Psoas muscle (tissue), 8 donors: Measurements from ENCODE around the gene CAMTA1. TPM values are rescaled to one million over a fixed set of nuclear protein-coding genes. Genes with fewer than 3 reads are reported as not detected.

Source experiments
- ATAC-seq, 4 donors: fragments of 200-7000 bp; cut with Tn5 transposase; one replicate each; pipeline ENCODE4 v1.9.1; 2020; ENCODE audit warnings: moderate library complexity in 3 of 4, mild to moderate bottlenecking in 2 of 4
- DNase-seq, 2 donors: peaks; one replicate each; pipeline ENCODE4 v3.0.0-alpha.2; 2020
- H3K27ac ChIP-seq: fragments of 200-600 bp; one replicate; pipeline ENCODE4 v1.8.0; 2022
- H3K27me3 ChIP-seq, 3 donors: fragments of 200-600 bp in 1 of 3; one replicate each; pipeline versions ENCODE4 v1.6.1 to v1.8.0; 2013 to 2022; ENCODE audit warnings: low read length in 2 of 3, mild to moderate bottlenecking in 2 of 3, moderate library complexity in 1 of 3; ENCODE audit not compliant: insufficient read depth in 3 of 3
- H3K36me3 ChIP-seq, 2 donors: fragments of 200-600 bp in 1 of 2; one replicate each; pipeline versions ENCODE4 v1.6.1 to v1.8.0; 2013 to 2022; ENCODE audit warnings: low read depth in 1 of 2, mild to moderate bottlenecking in 1 of 2, moderate library complexity in 1 of 2; ENCODE audit not compliant: insufficient read depth in 1 of 2
- H3K4me1 ChIP-seq: fragments of 200-600 bp; one replicate; pipeline ENCODE4 v1.8.0; 2022
- H3K4me3 ChIP-seq: fragments of 200-600 bp; one replicate; pipeline ENCODE4 v1.8.0; 2022; ENCODE audit warnings: mild to moderate bottlenecking
- H3K9me3 ChIP-seq: fragments of 200-600 bp; one replicate; pipeline ENCODE4 v1.8.0; 2022
- WGBS, 3 donors: extraction: QIAGEN DNeasy Blood & Tissue Kit; methylation state at CpG; one replicate each; pipeline versions ENCODE4 v1.1.6 to v1.1.7; 2013; 5-methylcytosine and 5-hydroxymethylcytosine counted together
- intact Hi-C, 2 donors: fragments of 100-400 bp; cut with DNase I; formaldehyde crosslinking; loops; one replicate each; pipeline versions ENCODE4 v1.11.0 to v1.14.2; 2022
- polyA plus RNA-seq, 3 donors: library from polyadenylated mRNA; stranded (reverse); fragments of 200-250 nt; gene quantifications; one replicate each; pipeline ENCODE4 v1.2.3, GENCODE V29; 2013
- total RNA-seq, 4 donors: library from RNA; stranded (reverse); fragmentation: NEBNext Ultra II Directional in 2 of 4; extraction: Animal tissue kit (Norgen Biotek cat#: 25700) in 2 of 4; gene quantifications; one replicate each; pipeline versions ENCODE4 v1.2.1 to v1.2.4, GENCODE V29; 2021 to 2023
- TF ChIP-seq, protein P1 (sequence below): fragments of 200-600 bp; IDR thresholded peaks from one replicate; pipeline ENCODE4 v1.8.0; 2022; ENCODE audit warnings: antibody characterized with exemption
- donor health status: healthy with polysubstance abuse.
- donor health status: DM: no; HTN: no; CAD: no; lungs with moderate emphysema.
- donor health status: Bipolar disorder and iron deficiency.
- donor health status: healthy.
- donor health status: DM: yes; HTN: yes; CAD: no.
- donor health status: DM: no; HTN: no; CAD: no.
- donor health status: DM: no; HTN: no; CAD: no.
- donor health status: DM: yes; HTN: yes; CAD: no.

Gene CAMTA1
- total and polyA plus RNA-seq, 7 donors = 64.6 to 206 (median 76.5) TPM

- H3K27ac ChIP-seq = no peak overlapping the region
- H3K4me1 ChIP-seq = no peaks in the 10 kb centered on the region
- peaks cover 0 to 1% (median 0%) of the 10 kb centered on the region in 3 donors for H3K27me3 ChIP-seq
- no peak overlapping the region for H3K4me3 ChIP-seq
- TF ChIP-seq, protein P1, sequence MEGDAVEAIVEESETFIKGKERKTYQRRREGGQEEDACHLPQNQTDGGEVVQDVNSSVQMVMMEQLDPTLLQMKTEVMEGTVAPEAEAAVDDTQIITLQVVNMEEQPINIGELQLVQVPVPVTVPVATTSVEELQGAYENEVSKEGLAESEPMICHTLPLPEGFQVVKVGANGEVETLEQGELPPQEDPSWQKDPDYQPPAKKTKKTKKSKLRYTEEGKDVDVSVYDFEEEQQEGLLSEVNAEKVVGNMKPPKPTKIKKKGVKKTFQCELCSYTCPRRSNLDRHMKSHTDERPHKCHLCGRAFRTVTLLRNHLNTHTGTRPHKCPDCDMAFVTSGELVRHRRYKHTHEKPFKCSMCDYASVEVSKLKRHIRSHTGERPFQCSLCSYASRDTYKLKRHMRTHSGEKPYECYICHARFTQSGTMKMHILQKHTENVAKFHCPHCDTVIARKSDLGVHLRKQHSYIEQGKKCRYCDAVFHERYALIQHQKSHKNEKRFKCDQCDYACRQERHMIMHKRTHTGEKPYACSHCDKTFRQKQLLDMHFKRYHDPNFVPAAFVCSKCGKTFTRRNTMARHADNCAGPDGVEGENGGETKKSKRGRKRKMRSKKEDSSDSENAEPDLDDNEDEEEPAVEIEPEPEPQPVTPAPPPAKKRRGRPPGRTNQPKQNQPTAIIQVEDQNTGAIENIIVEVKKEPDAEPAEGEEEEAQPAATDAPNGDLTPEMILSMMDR = no peak
- H3K36me3 ChIP-seq = no peaks in the 10 kb centered on the region
- ATAC-seq (no peak), DNase-seq (no peak)
- intact Hi-C loops = loop anchor here (2.0 to 10.0 kb wide), 3 partner anchors 87 to 239 kb away; no protein-coding TSS in a partner anchor
- no peaks in the 10 kb centered on the region for H3K9me3 ChIP-seq
- 70 to 74% (median 72%) methylated on average over 6 of the region's 6 CpGs for WGBS, 3 donors
These were observed 881.0 kb downstream of the CAMTA1 start for GRCh38 chr1:7666249-7666648.

GRCh38 chr1:7667159-7667558 lies 881.9 kb downstream of the CAMTA1 start:
- intact Hi-C loops = loop anchor here (1.0 to 10.0 kb wide), 4 partner anchors 85 to 238 kb away; no protein-coding TSS in a partner anchor
- no peak overlapping the region for H3K27ac ChIP-seq
- no peaks in the 10 kb centered on the region for H3K9me3 ChIP-seq
- no peaks in the 10 kb centered on the region for H3K36me3 ChIP-seq
- ATAC-seq (peak in 1 of 4 donors; percentile 5), DNase-seq (no peak)
- no peaks in the 10 kb centered on the region for H3K4me1 ChIP-seq
- TF ChIP-seq, protein P1 = no peak
- 79 to 82% (median 80%) methylated on average over 11 of the region's 11 CpGs for WGBS, 3 donors
- H3K27me3 ChIP-seq = no peaks in the 10 kb centered on the region
- H3K4me3 ChIP-seq = no peak overlapping the region

GRCh38 chr1:7667625-7668218 lies 882.5 kb downstream of the CAMTA1 start:
- TF ChIP-seq, protein P1 = peak; percentile 100
- Histone ChIP-seq H3K36me3 (no peaks in the 10 kb centered on the region), H3K4me3 (no peak overlapping the region), H3K27ac (no peak overlapping the region), H3K4me1 (no peaks in the 10 kb centered on the region), H3K27me3 (no peaks in the 10 kb centered on the region), H3K9me3 (no peaks in the 10 kb centered on the region)
- 21 to 27% (median 24%) methylated on average over 11 of the region's 11 CpGs for WGBS, 3 donors
- peak; percentile 91 to 93 for DNase-seq
- intact Hi-C loops = loop anchor here (1.0 to 10.0 kb wide), 4 partner anchors 85 to 237 kb away; no protein-coding TSS in a partner anchor
- ATAC-seq = peak; percentile 85 to 95 (median 91)

DNA sequence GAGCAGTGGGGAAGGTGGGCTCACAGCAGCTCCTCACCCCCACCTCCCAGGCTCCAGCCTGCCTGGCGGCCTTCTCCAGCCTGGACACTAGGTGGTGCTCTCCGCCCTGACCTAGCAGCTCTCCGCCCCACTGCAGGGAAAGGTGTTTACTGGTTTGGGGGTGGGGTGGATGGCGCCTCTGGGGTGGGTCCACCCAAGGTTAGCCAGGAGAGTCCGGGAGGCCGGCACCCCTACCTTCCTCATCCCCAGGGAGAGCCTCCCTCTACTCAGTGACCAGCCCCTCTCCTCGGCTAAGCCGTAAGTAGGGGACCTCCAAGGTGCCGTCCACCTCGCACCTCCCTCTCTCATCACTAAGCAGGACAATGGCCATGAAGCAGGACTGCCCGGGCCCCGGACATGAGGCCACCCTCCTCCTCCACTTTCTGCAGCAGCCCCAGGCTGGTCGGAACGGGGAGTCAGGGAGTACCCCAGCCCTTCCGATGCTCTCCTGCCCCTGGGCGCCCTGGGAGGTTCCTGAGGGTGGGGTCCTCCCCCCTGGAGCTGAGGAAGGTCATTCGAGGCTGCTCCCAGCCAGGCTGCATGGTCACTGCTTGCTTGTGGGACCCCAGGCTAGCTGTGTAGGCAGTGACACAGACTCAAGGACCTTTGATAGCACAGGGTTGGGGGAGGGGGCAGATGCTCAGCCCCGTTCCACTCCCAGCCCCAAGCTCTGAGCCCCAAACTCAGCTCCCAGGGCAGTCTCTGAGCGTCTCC lies 884.5 kb downstream of the CAMTA1 start:
- 19 to 26% (median 25%) methylated on average over 18 to 19 of the region's 19 CpGs for WGBS, 3 donors
- ATAC-seq (peak; percentile 44 to 75 (median 71)), DNase-seq (peak; percentile 46 to 71)
- H3K9me3 ChIP-seq = no peaks in the 10 kb centered on the region
- H3K36me3 ChIP-seq = no peaks in the 10 kb centered on the region
- intact Hi-C loops = loop anchor here (5.0 to 10.0 kb wide), 2 partner anchors 233 to 235 kb away; no protein-coding TSS in a partner anchor
- peak overlapping the region; percentile 45 for H3K4me3 ChIP-seq
- peaks cover 4% of the 10 kb centered on the region for H3K4me1 ChIP-seq
- TF ChIP-seq, protein P1 = peak; percentile 60
- H3K27me3 ChIP-seq = no peaks in the 10 kb centered on the region
- H3K27ac ChIP-seq = no peak overlapping the region
